Measurements from ENCODE around the gene VAV3. TPM values are rescaled to one million over a fixed set of nuclear protein-coding genes. Genes with fewer than 3 reads are reported as not detected.

Gene VAV3
- total and polyA plus RNA-seq, 2 donors from 2014 or later = 61.6 to 87.5 TPM

DNA sequence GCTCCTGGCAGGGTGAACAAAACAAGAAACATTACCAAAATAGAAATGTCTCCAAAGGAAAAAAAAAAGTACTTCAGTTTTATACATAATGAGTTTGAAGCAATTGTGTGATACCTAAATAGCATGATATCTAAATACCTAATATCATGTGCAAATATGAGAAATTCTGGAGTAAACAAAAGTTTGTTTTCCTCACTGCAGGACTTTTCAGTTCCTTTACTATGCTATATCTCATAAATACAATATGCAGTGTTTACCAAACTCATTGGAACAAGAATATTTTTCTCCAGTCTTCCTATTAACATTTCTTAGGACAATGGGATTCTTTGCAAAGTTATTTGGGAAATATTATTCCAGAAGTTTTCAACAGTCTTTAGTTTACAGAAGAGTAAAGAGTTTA lies 98.1 kb downstream of the VAV3 start:
- DNase-seq (no peak), FAIRE-seq (no peak)
- no peak for TF ChIP-seq CTCF (IDR thresholded peaks at IDR 0.05; ENCODE audit: borderline replicate concordance, extremely low read depth, insufficient read depth)
- Histone ChIP-seq H3K27ac (ENCODE audit: low read depth in 2 of 2, low read length in 2 of 2) (no peak overlapping the region), H3K9ac (ENCODE audit: low read length in 3 of 3) (no peak overlapping the region), H3K4me1 (ENCODE audit: control insufficient read depth in 2 of 3, insufficient read depth in 2 of 3, low read depth in 1 of 3, low read length in 3 of 3) (no peaks in the 10 kb centered on the region), H3K4me3 (ENCODE audit: low read length in 3 of 3) (no peak overlapping the region), H3K27me3 (ENCODE audit: control insufficient read depth, insufficient read depth, low read length) (no peaks in the 10 kb centered on the region), H3K9me3 (ENCODE audit: control insufficient read depth in 2 of 3, insufficient read depth in 1 of 3, low read length in 3 of 3) (no peaks in the 10 kb centered on the region), H3K36me3 (ENCODE audit: control insufficient read depth in 2 of 3, insufficient read depth in 3 of 3, low read length in 3 of 3) (no peaks in the 10 kb centered on the region)
- intact Hi-C loops (cut with DNase I) = no loop called here

- no peaks in the 10 kb centered on the region for H3K36me3 ChIP-seq (ENCODE audit: control insufficient read depth in 2 of 3, insufficient read depth in 3 of 3, low read length in 3 of 3)
- DNase-seq (no peak), FAIRE-seq (no peak)
- H3K4me1 ChIP-seq (ENCODE audit: control insufficient read depth in 2 of 3, insufficient read depth in 2 of 3, low read depth in 1 of 3, low read length in 3 of 3) = no peaks in the 10 kb centered on the region
- H3K27me3 ChIP-seq (ENCODE audit: control insufficient read depth, insufficient read depth, low read length) = no peaks in the 10 kb centered on the region
- H3K9ac ChIP-seq (ENCODE audit: low read length in 3 of 3) = no peak overlapping the region
- TF ChIP-seq CTCF (IDR thresholded peaks at IDR 0.05; ENCODE audit: borderline replicate concordance, extremely low read depth, insufficient read depth) = no peak
- intact Hi-C loops (cut with DNase I) = no loop called here
- H3K9me3 ChIP-seq (ENCODE audit: control insufficient read depth in 2 of 3, insufficient read depth in 1 of 3, low read length in 3 of 3) = no peaks in the 10 kb centered on the region
- H3K27ac ChIP-seq (ENCODE audit: low read depth in 2 of 2, low read length in 2 of 2) = no peak overlapping the region
- no peak overlapping the region for H3K4me3 ChIP-seq (ENCODE audit: low read length in 3 of 3)
These were observed 99.4 kb downstream of the VAV3 start for GRCh38 chr1:107865627-107866026.

- no peak for FAIRE-seq
- no peaks in the 10 kb centered on the region for H3K9me3 ChIP-seq (ENCODE audit: control insufficient read depth in 2 of 3, insufficient read depth in 1 of 3, low read length in 3 of 3)
- DNase-seq = no peak
- H3K36me3 ChIP-seq (ENCODE audit: control insufficient read depth in 2 of 3, insufficient read depth in 3 of 3, low read length in 3 of 3) = no peaks in the 10 kb centered on the region
- TF ChIP-seq CTCF (IDR thresholded peaks at IDR 0.05; ENCODE audit: borderline replicate concordance, extremely low read depth, insufficient read depth) = no peak
- H3K4me1 ChIP-seq (ENCODE audit: control insufficient read depth in 2 of 3, insufficient read depth in 2 of 3, low read depth in 1 of 3, low read length in 3 of 3) = no peaks in the 10 kb centered on the region
- H3K9ac ChIP-seq (ENCODE audit: low read length in 3 of 3) = no peak overlapping the region
- H3K27ac ChIP-seq (ENCODE audit: low read depth in 2 of 2, low read length in 2 of 2) = no peak overlapping the region
- intact Hi-C loops (cut with DNase I) = no loop called here
- H3K4me3 ChIP-seq (ENCODE audit: low read length in 3 of 3) = no peak overlapping the region
- no peaks in the 10 kb centered on the region for H3K27me3 ChIP-seq (ENCODE audit: control insufficient read depth, insufficient read depth, low read length)
These were observed 101.6 kb downstream of the VAV3 start for GRCh38 chr1:107863342-107863741.

GRCh38 chr1:107862064-107862463 lies 102.9 kb downstream of the VAV3 start:
- Histone ChIP-seq H3K9me3 (ENCODE audit: control insufficient read depth in 2 of 3, insufficient read depth in 1 of 3, low read length in 3 of 3) (no peaks in the 10 kb centered on the region), H3K4me3 (ENCODE audit: low read length in 3 of 3) (no peak overlapping the region), H3K36me3 (ENCODE audit: control insufficient read depth in 2 of 3, insufficient read depth in 3 of 3, low read length in 3 of 3) (no peaks in the 10 kb centered on the region), H3K27ac (ENCODE audit: low read depth in 2 of 2, low read length in 2 of 2) (no peak overlapping the region), H3K27me3 (ENCODE audit: control insufficient read depth, insufficient read depth, low read length) (no peaks in the 10 kb centered on the region), H3K9ac (ENCODE audit: low read length in 3 of 3) (no peak overlapping the region), H3K4me1 (ENCODE audit: control insufficient read depth in 2 of 3, insufficient read depth in 2 of 3, low read depth in 1 of 3, low read length in 3 of 3) (no peaks in the 10 kb centered on the region)
- DNase-seq (no peak), FAIRE-seq (no peak)
- intact Hi-C loops (cut with DNase I) = no loop called here
- no peak for TF ChIP-seq CTCF (IDR thresholded peaks at IDR 0.05; ENCODE audit: borderline replicate concordance, extremely low read depth, insufficient read depth)
